Measurements from ENCODE around the gene LINC00305.

GRCh38 chr18:64100116-64100922 is 48.6 kb downstream of the LINC00305 start:
- TF ChIP-seq CTCF (IDR thresholded peaks at IDR 0.05), result no peak
- TF ChIP-seq POLR2A (IDR thresholded peaks at IDR 0.05), result no peak

Measured in right lobe of liver (tissue), 4 donors.